H9 (cell line): ENCODE data around the gene TARM1. TPM values are rescaled to one million over a fixed set of nuclear protein-coding genes. Genes with fewer than 3 reads are reported as not detected.

Source experiments
- DNase-seq: peaks from one replicate; pipeline ENCODE4 v3.0.0-alpha.2; 2017
- H2AFZ ChIP-seq: one replicate; pipeline ENCODE4 v1.6.1; 2013; ENCODE audit warnings: mild to moderate bottlenecking, low read length, control low read depth, moderate library complexity
- H2AK5ac ChIP-seq: 2 replicates; pipeline ENCODE4 v1.6.1; 2013; ENCODE audit warnings: low read length, control low read depth, mixed read lengths; ENCODE audit not compliant: insufficient read length
- H2BK120ac ChIP-seq: one replicate; pipeline ENCODE4 v1.6.1; 2013; ENCODE audit warnings: low read depth, mild to moderate bottlenecking, low read length, control low read depth, inconsistent platforms; ENCODE audit not compliant: poor library complexity, severe bottlenecking
- H2BK12ac ChIP-seq: 2 replicates; pipeline ENCODE4 v1.6.1; 2013; ENCODE audit warnings: low read length, control low read depth, mixed read lengths, low read depth; ENCODE audit not compliant: insufficient read length
- H2BK15ac ChIP-seq: 2 replicates; pipeline ENCODE4 v1.6.1; 2013; ENCODE audit warnings: low read depth, low read length, control low read depth
- H2BK20ac ChIP-seq: one replicate; pipeline ENCODE4 v1.6.1; 2013; ENCODE audit warnings: low read depth, mild to moderate bottlenecking, low read length, control low read depth, inconsistent platforms; ENCODE audit not compliant: poor library complexity, severe bottlenecking
- H2BK5ac ChIP-seq: 2 replicates; pipeline ENCODE4 v1.6.1; 2013; ENCODE audit warnings: low read length, control low read depth, mixed read lengths; ENCODE audit not compliant: insufficient read length
- H3K14ac ChIP-seq: 2 replicates; pipeline ENCODE4 v1.6.1; 2013; ENCODE audit warnings: low read length, control low read depth; ENCODE audit not compliant: insufficient read depth
- H3K18ac ChIP-seq: 2 replicates; pipeline ENCODE4 v1.6.1; 2013; ENCODE audit warnings: low read depth, mild to moderate bottlenecking, mixed read lengths, low read length, control low read depth; ENCODE audit not compliant: insufficient read length
- H3K23ac ChIP-seq: 2 replicates; pipeline ENCODE4 v1.6.1; 2013; ENCODE audit warnings: low read length, control low read depth, mixed read lengths, low read depth; ENCODE audit not compliant: insufficient read length
- H3K23me2 ChIP-seq: 2 replicates; pipeline ENCODE4 v1.6.1; 2013; ENCODE audit warnings: low read depth, mild to moderate bottlenecking, mixed read lengths, low read length, control low read depth; ENCODE audit not compliant: insufficient read length, poor library complexity, severe bottlenecking
- H3K27ac ChIP-seq: 2 replicates; pipeline ENCODE4 v1.5.1; 2013; ENCODE audit warnings: low read length, control low read depth, mixed read lengths, low read depth; ENCODE audit not compliant: insufficient read length
- H3K27me3 ChIP-seq: 2 replicates; pipeline ENCODE4 v1.6.1; 2013; ENCODE audit warnings: low read length, control low read depth, inconsistent platforms; ENCODE audit not compliant: insufficient read depth
- H3K4ac ChIP-seq: 2 replicates; pipeline ENCODE4 v1.6.1; 2013; ENCODE audit warnings: low read depth, mild to moderate bottlenecking, control low read depth, inconsistent platforms, low read length, moderate library complexity
- H3K4me1 ChIP-seq: 2 replicates; pipeline ENCODE4 v1.6.1; 2013; ENCODE audit warnings: low read length, control low read depth, inconsistent platforms; ENCODE audit not compliant: insufficient read depth
- H3K4me2 ChIP-seq: 2 replicates; pipeline ENCODE4 v1.6.1; 2013; ENCODE audit warnings: low read length, control low read depth, mixed read lengths; ENCODE audit not compliant: insufficient read length, insufficient read depth
- H3K56ac ChIP-seq: 2 replicates; pipeline ENCODE4 v1.6.1; 2013; ENCODE audit warnings: low read depth, mild to moderate bottlenecking, mixed read lengths, low read length, control low read depth; ENCODE audit not compliant: insufficient read length
- H3K79me1 ChIP-seq: 2 replicates; pipeline ENCODE4 v1.6.1; 2013; ENCODE audit warnings: low read depth, mild to moderate bottlenecking, moderate library complexity, low read length, control low read depth, inconsistent platforms; ENCODE audit not compliant: insufficient read depth, poor library complexity, severe bottlenecking
- H3K79me2 ChIP-seq: 2 replicates; pipeline ENCODE4 v1.6.1; 2013; ENCODE audit warnings: low read length, control low read depth, inconsistent platforms; ENCODE audit not compliant: insufficient read depth
- H3K9ac ChIP-seq: 2 replicates; pipeline ENCODE4 v1.6.1; 2013; ENCODE audit warnings: low read length, control low read depth, mixed read lengths; ENCODE audit not compliant: insufficient read length; ENCODE audit errors: extremely low read depth
- H3K9me3 ChIP-seq: one replicate; pipeline ENCODE4 v1.6.1; 2013; ENCODE audit warnings: low read depth, low read length, inconsistent platforms; ENCODE audit not compliant: control insufficient read depth
- H3T11ph ChIP-seq: one replicate; pipeline ENCODE4 v1.6.1; 2013; ENCODE audit warnings: mild to moderate bottlenecking, low read length, control low read depth, inconsistent platforms
- H4K20me1 ChIP-seq: one replicate; pipeline ENCODE4 v1.6.1; 2013; ENCODE audit not compliant: control insufficient read depth, insufficient read length, insufficient read depth
- H4K5ac ChIP-seq: 2 replicates; pipeline ENCODE4 v1.6.1; 2013; ENCODE audit warnings: low read depth, mild to moderate bottlenecking, mixed read lengths, low read length, control low read depth; ENCODE audit not compliant: insufficient read length
- H4K8ac ChIP-seq: replicated peaks from 2 replicates; pipeline ENCODE4 v1.6.1; 2013; ENCODE audit warnings: low read length, control low read depth, mixed read lengths, low read depth; ENCODE audit not compliant: insufficient read length
- H4K91ac ChIP-seq: 2 replicates; pipeline ENCODE4 v1.6.1; 2013; ENCODE audit warnings: low read depth, mild to moderate bottlenecking, moderate library complexity, mixed read lengths, low read length, control low read depth; ENCODE audit not compliant: insufficient read length
- H3K27ac Mint-ChIP-seq, 3 experiments: 2 replicates in 2 of 3; 3 replicates in 1 of 3; pipeline ENCODE4 v1.8.0; 2020 to 2021; ENCODE audit warnings: mixed read lengths in 3 of 3, mild to moderate bottlenecking in 1 of 3, moderate library complexity in 1 of 3
- H3K27me3 Mint-ChIP-seq: 2 replicates; pipeline ENCODE4 v1.8.0; 2021; ENCODE audit warnings: low read depth, mild to moderate bottlenecking, moderate library complexity, mixed read lengths
- H3K36me3 Mint-ChIP-seq, 3 experiments: 2 replicates in 2 of 3; 3 replicates in 1 of 3; pipeline ENCODE4 v1.8.0; 2020 to 2021; ENCODE audit warnings: low read depth in 3 of 3, mixed read lengths in 3 of 3; ENCODE audit not compliant: insufficient read depth in 1 of 3
- H3K4me1 Mint-ChIP-seq, 2 experiments: 2 replicates each; pipeline ENCODE4 v1.8.0; 2020; ENCODE audit warnings: mixed read lengths in 2 of 2
- H3K4me3 Mint-ChIP-seq, 2 experiments: 2 replicates in 1 of 2; 3 replicates in 1 of 2; pipeline ENCODE4 v1.8.0; 2020 to 2021; ENCODE audit warnings: mild to moderate bottlenecking in 2 of 2, mixed read lengths in 2 of 2, moderate library complexity in 1 of 2
- H3K9me3 Mint-ChIP-seq, 2 experiments: 2 replicates in 1 of 2; 3 replicates in 1 of 2; pipeline ENCODE4 v1.8.0; 2020; ENCODE audit warnings: mild to moderate bottlenecking in 2 of 2, mixed read lengths in 2 of 2, moderate library complexity in 1 of 2
- CTCF ChIP-seq: fragments of 200-600 bp; sonication (generic); conservative IDR thresholded peaks from 3 replicates; pipeline ENCODE4 v1.8.0; 2021; ENCODE audit warnings: antibody characterized with exemption, mild to moderate bottlenecking
- WGBS: extraction: QIAGEN DNeasy Blood & Tissue Kit; methylation state at CpG from one replicate; pipeline ENCODE4 v1.1.7; 2013; ENCODE audit warnings: missing lambda C conversion rate, low lambda C conversion rate, mixed read lengths; ENCODE audit not compliant: insufficient read length; ENCODE audit errors: extremely low coverage; 5-methylcytosine and 5-hydroxymethylcytosine counted together
- total RNA-seq: library from RNA; stranded (reverse); gene quantifications from 2 replicates; pipeline ENCODE4 v1.2.1, GENCODE V29; 2021

Gene TARM1
- total RNA-seq, 1 experiment from 2014 or later, result not detected

GRCh38 chr19:54125713-54126112, 44.5 kb upstream of the TARM1 start:
- Histone ChIP-seq H2BK5ac (no peak overlapping the region), H2AK5ac (no peak overlapping the region), H2BK15ac (no peak overlapping the region), H3K23ac (no peak overlapping the region), H2BK120ac (no peak overlapping the region), H2BK20ac (no peak overlapping the region), H3T11ph (no peak overlapping the region), H4K8ac (no peak overlapping the region), H3K9me3 (no peaks in the 10 kb centered on the region), H4K20me1 (no peaks in the 10 kb centered on the region), H3K56ac (no peak overlapping the region), H3K4ac (no peak overlapping the region), H4K5ac (no peak overlapping the region), H3K23me2 (no peaks in the 10 kb centered on the region), H3K27ac (no peak overlapping the region), H2AFZ (no peak overlapping the region), H3K18ac (no peak overlapping the region), H3K27me3 (no peaks in the 10 kb centered on the region), H4K91ac (no peak overlapping the region), H3K79me1 (no peaks in the 10 kb centered on the region), H3K4me1 (no peaks in the 10 kb centered on the region), H2BK12ac (no peak overlapping the region), H3K14ac (no peak overlapping the region), H3K9ac (no peak overlapping the region), H3K79me2 (no peaks in the 10 kb centered on the region), H3K4me2 (no peak overlapping the region)
- no peak for DNase-seq
- Mint-ChIP-seq H3K36me3 (peaks cover 37 to 74% (median 74%) of the 10 kb centered on the region in 3 experiments; a peak in 6 of 7 replicates), H3K4me3 (no peak overlapping the region), H3K4me1 (no peaks in the 10 kb centered on the region), H3K9me3 (no peaks in the 10 kb centered on the region), H3K27ac (no peak overlapping the region), H3K27me3 (no peaks in the 10 kb centered on the region)
- WGBS, result no CpG with 5 or more reads among the region's 9 CpGs
- no peak for TF ChIP-seq CTCF
